ENCODE measurements around the gene ZNRF1.

DNA sequence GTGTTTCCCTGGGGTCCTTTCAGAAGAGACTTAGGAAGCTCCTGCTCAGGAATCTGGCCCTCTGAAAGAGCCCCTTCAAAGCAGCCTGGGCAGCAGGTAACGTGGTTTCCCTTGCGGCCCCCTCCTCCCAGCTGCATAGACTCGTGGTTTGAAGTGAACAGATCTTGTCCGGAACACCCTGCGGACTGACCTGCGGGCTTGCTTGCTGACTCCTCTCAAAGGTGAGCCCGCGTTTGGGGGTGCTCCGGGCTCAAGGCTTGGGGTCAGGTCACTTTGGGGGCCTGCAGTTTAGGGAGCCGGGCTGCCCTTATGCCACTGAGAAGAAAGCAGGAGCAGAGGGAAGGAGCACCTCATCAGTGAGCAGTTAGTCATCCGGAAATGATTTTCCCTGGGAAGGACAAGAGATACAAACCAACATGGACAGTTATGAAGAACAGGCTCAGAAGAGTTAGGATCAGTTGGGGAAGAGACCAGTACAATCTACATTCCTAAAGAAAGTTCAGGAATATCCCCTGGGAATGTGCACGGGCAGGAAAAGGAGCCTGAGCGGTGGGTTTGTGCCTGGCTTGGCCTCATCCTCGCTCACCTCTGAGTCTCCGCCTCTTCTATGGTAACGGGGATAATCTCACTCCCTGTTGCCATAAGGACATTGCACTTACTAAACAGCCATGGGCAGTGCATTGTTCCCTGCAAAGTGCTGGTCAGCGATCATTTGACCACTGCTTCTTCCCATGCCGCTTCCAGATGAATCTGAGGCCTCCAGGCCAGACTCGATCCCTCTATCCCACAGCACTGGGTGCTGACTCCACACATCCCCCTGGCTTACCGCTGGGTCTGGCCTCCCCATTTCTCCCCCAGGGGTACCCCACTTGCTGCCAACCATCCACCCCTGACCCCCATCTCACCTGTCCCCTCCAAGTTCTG lies 107.8 kb downstream of the ZNRF1 start:
- TF ChIP-seq POLR2A (IDR thresholded peaks at IDR 0.05) (no peak), CTCF (IDR thresholded peaks at IDR 0.05) (no peak)
